Astrocyte (in vitro differentiated cells and primary cell): Measurements from ENCODE around the gene RBL2. TPM values are rescaled to one million over a fixed set of nuclear protein-coding genes. Genes with fewer than 3 reads are reported as not detected.

Experiments
- DNase-seq: peaks from one replicate; pipeline ENCODE4 v3.0.0-alpha.2; 2010; ENCODE audit warnings: low read depth
- FAIRE-seq: peaks from 2 replicates; lab custom pipeline; 2011; peaks lifted over from hg19 to GRCh38; lab: Jason Lieb, UNC
- H2AFZ ChIP-seq: 2 replicates; pipeline ENCODE4 v1.6.0; 2012; ENCODE audit warnings: low read depth, low read length, inconsistent platforms
- H3K27ac ChIP-seq: 2 replicates; pipeline ENCODE4 v1.5.1; 2011; ENCODE audit warnings: low read depth, low read length, inconsistent platforms
- H3K27me3 ChIP-seq: 2 replicates; pipeline ENCODE4 v1.6.0; 2011; ENCODE audit warnings: low read length, inconsistent platforms; ENCODE audit not compliant: insufficient read depth
- H3K36me3 ChIP-seq: 2 replicates; pipeline ENCODE4 v1.5.1; 2011; ENCODE audit warnings: low read length, inconsistent platforms; ENCODE audit not compliant: insufficient read depth
- H3K4me1 ChIP-seq: 2 replicates; pipeline ENCODE4 v1.5.1; 2011; ENCODE audit warnings: low read length, inconsistent platforms; ENCODE audit not compliant: insufficient read depth
- H3K4me2 ChIP-seq: 2 replicates; pipeline ENCODE4 v1.6.0; 2012; ENCODE audit warnings: low read length, inconsistent platforms
- H3K4me3 ChIP-seq: 2 replicates; pipeline ENCODE4 v1.5.1; 2011; ENCODE audit warnings: low read depth, mild to moderate bottlenecking, low read length, inconsistent platforms; ENCODE audit not compliant: insufficient read depth
- H3K79me2 ChIP-seq: 2 replicates; pipeline ENCODE4 v1.6.0; 2012; ENCODE audit warnings: mild to moderate bottlenecking, low read length, inconsistent platforms; ENCODE audit not compliant: insufficient read depth
- H3K9ac ChIP-seq: 2 replicates; pipeline ENCODE4 v1.6.0; 2012; ENCODE audit warnings: mild to moderate bottlenecking, low read length, inconsistent platforms
- H3K9me3 ChIP-seq: 2 replicates; pipeline ENCODE4 v1.5.1; 2012; ENCODE audit warnings: low read depth, mild to moderate bottlenecking, low read length, inconsistent platforms; ENCODE audit not compliant: insufficient read depth
- H4K20me1 ChIP-seq: 2 replicates; pipeline ENCODE4 v1.6.0; 2012; ENCODE audit warnings: low read length, inconsistent platforms; ENCODE audit not compliant: insufficient read depth
- H3K27ac Mint-ChIP-seq: one replicate; pipeline ENCODE4 v1.8.0; 2021; ENCODE audit warnings: mild to moderate bottlenecking, mixed read lengths; ENCODE audit not compliant: unreplicated experiment
- H3K27me3 Mint-ChIP-seq: one replicate; pipeline ENCODE4 v1.8.0; 2021; ENCODE audit warnings: low read depth, mixed read lengths; ENCODE audit not compliant: unreplicated experiment
- H3K36me3 Mint-ChIP-seq: one replicate; pipeline ENCODE4 v1.8.0; 2021; ENCODE audit warnings: low read depth, mixed read lengths; ENCODE audit not compliant: unreplicated experiment
- H3K4me1 Mint-ChIP-seq: one replicate; pipeline ENCODE4 v1.8.0; 2021; ENCODE audit warnings: low read depth, mixed read lengths; ENCODE audit not compliant: unreplicated experiment
- H3K4me3 Mint-ChIP-seq: one replicate; pipeline ENCODE4 v1.8.0; 2021; ENCODE audit warnings: mild to moderate bottlenecking, moderate library complexity, mixed read lengths; ENCODE audit not compliant: unreplicated experiment
- H3K9me3 Mint-ChIP-seq: one replicate; pipeline ENCODE4 v1.8.0; 2021; ENCODE audit warnings: mild to moderate bottlenecking, mixed read lengths; ENCODE audit not compliant: unreplicated experiment
- EZH2 ChIP-seq: IDR thresholded peaks from 2 replicates; pipeline ENCODE4 v1.6.1; 2012; ENCODE audit warnings: mild to moderate bottlenecking, low read length, inconsistent platforms; ENCODE audit not compliant: insufficient read depth
- total RNA-seq: library from RNA; stranded (reverse); gene quantifications from 2 replicates; pipeline ENCODE4 v1.2.1, GENCODE V29; 2021
- TF ChIP-seq, protein P1 (sequence below): IDR thresholded peaks from 2 replicates; pipeline ENCODE4 v1.5.1; 2011; ENCODE audit warnings: low read depth, mild to moderate bottlenecking, inconsistent platforms, low read length, moderate library complexity; ENCODE audit not compliant: insufficient read depth

RBL2 gene
- total RNA-seq, 1 donor from 2014 or later, result 24.4 TPM

DNA sequence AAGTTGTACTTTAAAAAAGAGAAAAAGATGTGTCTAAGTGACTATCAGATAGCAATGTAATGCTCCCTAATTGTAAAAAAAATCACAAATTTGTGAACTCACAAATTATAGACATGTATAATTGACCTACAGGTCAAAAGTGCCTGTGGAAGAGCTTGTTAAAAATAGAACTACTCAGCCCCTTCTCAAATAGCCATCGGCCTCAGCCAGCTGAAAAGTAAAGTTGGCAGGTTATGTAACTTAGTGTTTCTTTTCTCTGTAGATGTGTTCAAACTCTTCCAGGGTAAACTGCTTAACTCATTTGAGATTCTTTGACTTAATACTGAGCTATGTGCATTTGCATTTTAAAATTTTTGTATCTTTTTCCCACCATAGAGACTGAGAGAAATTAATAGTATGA is 55.5 kb downstream of the RBL2 start:
- no peaks in the 10 kb centered on the region for H3K4me1 Mint-ChIP-seq
- Histone ChIP-seq H3K9ac (no peak overlapping the region), H3K9me3 (no peaks in the 10 kb centered on the region), H3K36me3 (peaks cover 41% of the 10 kb centered on the region), H3K4me2 (no peak overlapping the region), H3K27me3 (no peaks in the 10 kb centered on the region), H3K79me2 (no peaks in the 10 kb centered on the region), H3K4me3 (no peak overlapping the region), H4K20me1 (no peaks in the 10 kb centered on the region), H3K4me1 (no peaks in the 10 kb centered on the region), H2AFZ (no peak overlapping the region), H3K27ac (no peak overlapping the region)
- peaks cover 3% of the 10 kb centered on the region for H3K9me3 Mint-ChIP-seq
- TF ChIP-seq EZH2, result no peak
- TF ChIP-seq, protein P1, sequence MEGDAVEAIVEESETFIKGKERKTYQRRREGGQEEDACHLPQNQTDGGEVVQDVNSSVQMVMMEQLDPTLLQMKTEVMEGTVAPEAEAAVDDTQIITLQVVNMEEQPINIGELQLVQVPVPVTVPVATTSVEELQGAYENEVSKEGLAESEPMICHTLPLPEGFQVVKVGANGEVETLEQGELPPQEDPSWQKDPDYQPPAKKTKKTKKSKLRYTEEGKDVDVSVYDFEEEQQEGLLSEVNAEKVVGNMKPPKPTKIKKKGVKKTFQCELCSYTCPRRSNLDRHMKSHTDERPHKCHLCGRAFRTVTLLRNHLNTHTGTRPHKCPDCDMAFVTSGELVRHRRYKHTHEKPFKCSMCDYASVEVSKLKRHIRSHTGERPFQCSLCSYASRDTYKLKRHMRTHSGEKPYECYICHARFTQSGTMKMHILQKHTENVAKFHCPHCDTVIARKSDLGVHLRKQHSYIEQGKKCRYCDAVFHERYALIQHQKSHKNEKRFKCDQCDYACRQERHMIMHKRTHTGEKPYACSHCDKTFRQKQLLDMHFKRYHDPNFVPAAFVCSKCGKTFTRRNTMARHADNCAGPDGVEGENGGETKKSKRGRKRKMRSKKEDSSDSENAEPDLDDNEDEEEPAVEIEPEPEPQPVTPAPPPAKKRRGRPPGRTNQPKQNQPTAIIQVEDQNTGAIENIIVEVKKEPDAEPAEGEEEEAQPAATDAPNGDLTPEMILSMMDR, result no peak
- DNase-seq (no peak), FAIRE-seq (no peak)
- no peaks in the 10 kb centered on the region for H3K27me3 Mint-ChIP-seq
- H3K27ac Mint-ChIP-seq, result no peak overlapping the region
- no peak overlapping the region for H3K4me3 Mint-ChIP-seq
- H3K36me3 Mint-ChIP-seq, result peaks cover 11% of the 10 kb centered on the region

DNA sequence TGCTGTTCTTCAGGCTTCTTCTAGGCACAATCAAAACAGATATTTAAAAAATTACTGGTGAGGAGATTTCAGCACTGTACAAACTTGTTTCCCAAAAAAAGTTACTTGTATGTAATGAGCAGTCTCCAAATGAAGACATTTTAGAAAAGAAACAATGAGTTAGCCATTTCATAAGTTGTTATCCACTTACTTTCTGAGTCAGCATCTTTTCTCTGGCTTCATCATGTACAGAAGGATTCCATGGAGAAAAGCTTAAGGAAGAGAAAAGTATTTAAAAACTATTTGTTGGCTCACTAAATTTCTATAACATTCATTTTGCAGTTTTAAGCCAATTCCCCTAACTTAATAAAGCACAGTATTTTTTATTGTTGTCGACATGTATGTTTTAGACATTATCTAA is 58.2 kb downstream of the RBL2 start:
- H4K20me1 ChIP-seq, result no peaks in the 10 kb centered on the region
- Mint-ChIP-seq H3K27me3 (no peaks in the 10 kb centered on the region), H3K4me3 (no peak overlapping the region), H3K9me3 (no peaks in the 10 kb centered on the region), H3K27ac (no peak overlapping the region), H3K4me1 (no peaks in the 10 kb centered on the region), H3K36me3 (peaks cover 6% of the 10 kb centered on the region)
- peaks cover 46% of the 10 kb centered on the region for H3K36me3 ChIP-seq
- H2AFZ ChIP-seq, result no peak overlapping the region
- no peaks in the 10 kb centered on the region for H3K27me3 ChIP-seq
- FAIRE-seq (no peak), DNase-seq (no peak)
- H3K27ac ChIP-seq, result no peak overlapping the region
- no peak overlapping the region for H3K4me3 ChIP-seq
- no peaks in the 10 kb centered on the region for H3K9me3 ChIP-seq
- TF ChIP-seq, protein P1, result no peak
- no peaks in the 10 kb centered on the region for H3K4me1 ChIP-seq
- no peak overlapping the region for H3K4me2 ChIP-seq
- H3K79me2 ChIP-seq, result no peaks in the 10 kb centered on the region
- H3K9ac ChIP-seq, result no peak overlapping the region

GRCh38 chr16:53494636-53495035 is 60.4 kb downstream of the RBL2 start:
- H3K4me1 ChIP-seq, result no peaks in the 10 kb centered on the region
- no peaks in the 10 kb centered on the region for H4K20me1 ChIP-seq
- no peak overlapping the region for H3K9ac ChIP-seq
- H3K9me3 ChIP-seq, result no peaks in the 10 kb centered on the region
- no peaks in the 10 kb centered on the region for H3K79me2 ChIP-seq
- H3K4me3 ChIP-seq, result no peak overlapping the region
- no peak overlapping the region for H3K27ac ChIP-seq
- Mint-ChIP-seq H3K27ac (no peak overlapping the region), H3K4me1 (no peaks in the 10 kb centered on the region), H3K4me3 (no peak overlapping the region), H3K9me3 (no peaks in the 10 kb centered on the region), H3K36me3 (peaks cover 7% of the 10 kb centered on the region), H3K27me3 (no peaks in the 10 kb centered on the region)
- H3K36me3 ChIP-seq, result peaks cover 43% of the 10 kb centered on the region
- no peak overlapping the region for H2AFZ ChIP-seq
- H3K27me3 ChIP-seq, result no peaks in the 10 kb centered on the region
- H3K4me2 ChIP-seq, result no peak overlapping the region
- TF ChIP-seq EZH2, result no peak
- TF ChIP-seq, protein P1, result no peak
- no peak for FAIRE-seq
- DNase-seq, result no peak
